ENCODE data around the gene CORIN.

- no peak for TF ChIP-seq CTCF (IDR thresholded peaks at IDR 0.05; ENCODE audit: low read depth, low read length)
- TF ChIP-seq EZH2phosphoT487 (IDR thresholded peaks at IDR 0.05; ENCODE audit: low read depth) = no peak
Observed at GRCh38 chr4:47711646-47712045, 126.2 kb downstream of the CORIN start.
